H1 (cell line): ENCODE measurements around the gene PRKCZ. TPM values are rescaled to one million over a fixed set of nuclear protein-coding genes. Genes with fewer than 3 reads are reported as not detected.

ENCODE experiments used
- polyA plus RNA-seq, 7 experiments: library from polyadenylated mRNA; depleted of rRNA in 3 of 7; stranded (reverse) in 5 of 7; unstranded in 2 of 7; fragments of >200 nt in 5 of 7; fragments of 200-250 nt in 2 of 7; gene quantifications; 1 replicate in 5 of 7; 2 replicates in 1 of 7; 4 replicates in 1 of 7; pipeline versions ENCODE4 v1.2.1 to v1.2.3, GENCODE V29; 2011 to 2013; ENCODE audit warnings: missing spikeins in 2 of 7, mixed read lengths in 2 of 7
- total RNA-seq: library from RNA; stranded (reverse); fragmentation: NEBNext Ultra II Directional; extraction: Animal tissue kit (Norgen Biotek cat#: 25700); gene quantifications from 2 replicates; pipeline ENCODE4 v1.2.1, GENCODE V29; 2021

PRKCZ gene
- total and polyA plus RNA-seq, 2 of the 8 experiments (the other 6 are each of a cell fraction or from before 2014, with no cell fraction given), result 37.4 to 45.1 TPM

Other genes starting within 250 kb of the PRKCZ start
- 382 and 394 TPM in 2 replicates for gene GNB1, start 159.3 kb upstream of the PRKCZ start, total RNA-seq
- gene GNB1, start 159.3 kb upstream of the PRKCZ start, polyA plus RNA-seq (2011; rRNA removed), result 343 and 372 TPM in 2 replicates
- gene CALML6, start 135.2 kb upstream of the PRKCZ start, total RNA-seq, result 0.92 and 1.3 TPM in 2 replicates
- gene CALML6, start 135.2 kb upstream of the PRKCZ start, polyA plus RNA-seq (2011; rRNA removed), result 0.54 and 0.96 TPM in 2 replicates
- gene TMEM52, start 131.1 kb upstream of the PRKCZ start, total RNA-seq, result 14.6 and 15.0 TPM in 2 replicates
- 30.2 and 46.3 TPM in 2 replicates for gene TMEM52, start 131.1 kb upstream of the PRKCZ start, polyA plus RNA-seq (2011; rRNA removed)
- 0.20 and 0.33 TPM in 2 replicates for gene CFAP74, start 46.6 kb upstream of the PRKCZ start, total RNA-seq
- gene CFAP74, start 46.6 kb upstream of the PRKCZ start, polyA plus RNA-seq (2011; rRNA removed), result 0.09 and 0.22 TPM in 2 replicates
- gene GABRD, start 31.1 kb upstream of the PRKCZ start, total RNA-seq, result 1.8 and 1.9 TPM in 2 replicates
- 3.0 and 3.3 TPM in 2 replicates for gene GABRD, start 31.1 kb upstream of the PRKCZ start, polyA plus RNA-seq (2011; rRNA removed)
- gene FAAP20, start 144.4 kb downstream of the PRKCZ start, total RNA-seq, result 99.8 and 103 TPM in 2 replicates
- gene FAAP20, start 144.4 kb downstream of the PRKCZ start, polyA plus RNA-seq (2011; rRNA removed), result 58.4 and 106 TPM in 2 replicates
- 80.2 and 87.6 TPM in 2 replicates for gene SKI, start 177.9 kb downstream of the PRKCZ start, total RNA-seq
- gene SKI, start 177.9 kb downstream of the PRKCZ start, polyA plus RNA-seq (2011; rRNA removed), result 8.3 and 14.5 TPM in 2 replicates